ENCODE data around the gene EIF3J.

GRCh38 chr15:44492040-44492439 lies 44.9 kb upstream of the EIF3J start:
- TF ChIP-seq CTCF (conservative IDR thresholded peaks at IDR 0.05; ENCODE audit: low read depth, low read length) (no peak), EZH2phosphoT487 (IDR thresholded peaks at IDR 0.05; ENCODE audit: borderline replicate concordance, low read length) (no peak), EZH2 (IDR thresholded peaks at IDR 0.05; ENCODE audit: low read length, unreplicated experiment) (no peak)

Measured in PC-3 (cell line).